ENCODE results near the gene ZNF787.

DNA sequence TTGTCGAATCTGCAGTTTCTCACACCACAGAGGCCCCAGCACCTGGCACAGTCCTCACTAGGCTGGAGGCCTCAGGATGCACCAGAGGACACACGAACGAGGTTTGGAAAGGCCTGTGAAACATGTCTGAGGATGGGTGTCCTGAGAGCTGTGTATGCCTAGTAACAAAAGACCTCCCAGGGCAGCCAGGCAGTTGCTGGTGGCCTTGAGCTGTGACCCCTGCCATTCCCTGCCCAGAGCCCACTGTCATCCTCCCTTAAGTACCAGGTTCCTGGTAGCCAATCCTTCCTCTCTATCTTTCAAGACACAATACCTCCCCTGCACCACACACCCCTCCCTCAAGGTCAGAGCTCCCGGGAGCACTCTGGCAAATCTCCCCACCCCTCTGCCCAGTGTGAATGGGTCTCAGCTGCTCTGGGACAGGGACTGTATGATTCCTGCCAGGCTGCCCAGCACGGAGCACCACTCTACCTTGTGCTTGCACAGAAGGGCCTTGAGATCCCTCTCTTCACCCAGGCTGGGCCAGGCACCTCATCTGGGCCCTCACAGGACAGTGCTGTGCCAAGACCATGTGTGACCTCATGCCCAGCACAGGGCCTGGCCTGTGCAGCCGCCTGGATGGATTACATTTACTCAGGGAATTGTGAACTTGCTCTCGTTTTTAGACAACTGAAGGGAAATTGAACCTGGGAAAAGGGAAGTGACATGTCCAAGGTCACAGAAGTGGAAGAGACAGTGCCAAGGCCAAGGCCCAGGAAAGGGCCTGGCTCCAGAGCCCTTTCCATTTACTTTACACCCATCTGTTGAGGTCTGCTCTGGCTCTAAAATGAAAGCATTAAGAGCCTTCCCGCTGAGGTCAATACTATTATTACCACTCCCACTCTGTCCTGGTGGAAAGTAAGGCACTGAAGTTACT is 2.2 kb downstream of the ZNF787 start:
- TF ChIP-seq POLR2A (IDR thresholded peaks at IDR 0.05; ENCODE audit: low read length): no peak
- no peak for TF ChIP-seq GATA1 (IDR thresholded peaks at IDR 0.05; ENCODE audit: low read depth, low read length)

Measured in erythroblast (primary cell).